ENCODE measurements around the gene LCLAT1.

Gene LCLAT1

GRCh38 chr2:30649828-30650227 lies 202.8 kb downstream of the LCLAT1 start:
- no peak for DNase-seq

- no peak for DNase-seq
Measured at GRCh38 chr2:30652271-30652915, 205.3 kb downstream of the LCLAT1 start.

- no peak for DNase-seq
Measured at GRCh38 chr2:30653847-30654246, 206.8 kb downstream of the LCLAT1 start.

- DNase-seq = no peak
Measured at GRCh38 chr2:30654404-30654803, 207.4 kb downstream of the LCLAT1 start.

- no peak for DNase-seq
Measured at GRCh38 chr2:30655211-30655610, 208.2 kb downstream of the LCLAT1 start.

GRCh38 chr2:30655660-30656059 lies 208.6 kb downstream of the LCLAT1 start:
- no peak for DNase-seq

GRCh38 chr2:30656079-30656478 lies 209.0 kb downstream of the LCLAT1 start:
- no peak for DNase-seq

- DNase-seq = no peak
Measured at GRCh38 chr2:30661173-30662107, 214.4 kb downstream of the LCLAT1 start.

GRCh38 chr2:30662268-30663131 lies 215.5 kb downstream of the LCLAT1 start:
- DNase-seq = no peak

GRCh38 chr2:30663321-30663720 lies 216.3 kb downstream of the LCLAT1 start:
- no peak for DNase-seq

GRCh38 chr2:30663806-30664205 lies 216.8 kb downstream of the LCLAT1 start:
- DNase-seq = no peak

GRCh38 chr2:30664761-30665358 lies 217.8 kb downstream of the LCLAT1 start:
- DNase-seq = no peak

GRCh38 chr2:30665761-30666265 lies 218.8 kb downstream of the LCLAT1 start:
- no peak for DNase-seq

GRCh38 chr2:30666266-30666874 lies 219.3 kb downstream of the LCLAT1 start:
- DNase-seq = no peak

GRCh38 chr2:30670453-30670852 lies 223.4 kb downstream of the LCLAT1 start:
- no peak for DNase-seq

GRCh38 chr2:30673127-30673526 lies 226.1 kb downstream of the LCLAT1 start:
- DNase-seq = no peak

- DNase-seq = no peak
Measured at GRCh38 chr2:30675758-30676157, 228.7 kb downstream of the LCLAT1 start.

- no peak for DNase-seq
Measured at GRCh38 chr2:30677231-30677630, 230.2 kb downstream of the LCLAT1 start.

- no peak for DNase-seq
Measured at GRCh38 chr2:30677861-30678385, 230.9 kb downstream of the LCLAT1 start.

GRCh38 chr2:30678410-30679137 lies 231.5 kb downstream of the LCLAT1 start:
- no peak for DNase-seq

GRCh38 chr2:30679426-30680088 lies 232.5 kb downstream of the LCLAT1 start:
- no peak for DNase-seq

All from NCI-H524 treated with DMSO at 0.1 percent for 48 hours (cell line).